GM13976 (cell line): ENCODE measurements around the gene SLC25A4.

ENCODE experiments used
- DNase-seq: peaks from one replicate; pipeline ENCODE4 v3.0.0; 2012; ENCODE audit warnings: low spot score
- in situ Hi-C: fragments of 300-500 bp; cut with MboI; formaldehyde crosslinking; loops from one replicate; pipeline ENCODE4 v1.12.0; 2022; ENCODE audit warnings: low sequenced_read_pairs, mixed read lengths, inconsistent platforms; ENCODE audit not compliant: unreplicated experiment
- TF ChIP-seq, protein P1 (sequence below): IDR thresholded peaks from 2 replicates; pipeline ENCODE4 v1.5.1; 2012; ENCODE audit warnings: borderline replicate concordance, mild to moderate bottlenecking; ENCODE audit not compliant: insufficient read depth; ENCODE audit errors: extremely low read depth, missing control alignments, control extremely low read depth

Gene SLC25A4

DNA sequence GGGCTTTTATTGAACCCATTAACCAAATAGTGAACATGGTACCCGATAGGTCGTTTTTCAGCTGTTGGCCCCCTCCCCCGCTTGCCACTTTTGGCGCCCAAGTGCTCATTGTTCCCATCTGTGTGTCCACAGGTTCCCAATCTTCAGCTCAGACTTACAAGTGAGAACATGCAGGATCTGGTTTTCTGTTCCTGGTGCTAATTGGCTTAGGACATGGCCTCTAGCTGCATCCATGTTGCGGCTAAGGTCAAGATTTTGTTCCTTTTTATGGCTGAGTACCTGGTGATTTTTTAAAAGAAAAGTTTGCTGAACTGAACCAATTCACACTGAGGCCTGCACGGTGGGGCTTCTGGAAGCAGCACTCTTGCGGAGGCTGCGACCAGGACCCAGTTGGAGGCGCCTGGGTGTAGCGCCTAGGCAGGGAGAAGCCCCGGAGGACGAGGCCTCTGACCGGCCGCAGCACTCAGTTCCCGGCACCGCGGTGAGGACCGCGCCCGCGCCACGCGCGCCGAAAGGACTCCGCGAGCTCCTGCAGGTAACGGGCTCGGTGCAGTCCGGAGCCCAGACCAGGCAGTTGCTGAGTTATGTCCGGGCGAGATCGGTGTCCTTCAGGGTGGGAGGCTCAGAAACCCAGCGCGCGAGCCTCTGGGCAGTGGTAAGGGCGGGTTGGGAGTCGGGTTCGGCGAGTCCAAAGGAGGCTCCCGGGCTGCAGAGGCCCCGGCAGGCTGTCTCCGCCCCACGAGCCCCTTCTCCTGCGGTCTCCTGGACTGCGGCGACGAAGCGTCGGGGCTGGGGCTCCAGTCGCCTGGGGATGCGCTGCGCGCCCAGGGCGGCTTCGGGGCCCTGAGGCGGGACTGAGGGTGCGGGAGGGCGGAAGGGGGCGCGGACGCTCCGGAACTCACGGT, 15.8 kb upstream of the SLC25A4 start:
- TF ChIP-seq, protein P1, sequence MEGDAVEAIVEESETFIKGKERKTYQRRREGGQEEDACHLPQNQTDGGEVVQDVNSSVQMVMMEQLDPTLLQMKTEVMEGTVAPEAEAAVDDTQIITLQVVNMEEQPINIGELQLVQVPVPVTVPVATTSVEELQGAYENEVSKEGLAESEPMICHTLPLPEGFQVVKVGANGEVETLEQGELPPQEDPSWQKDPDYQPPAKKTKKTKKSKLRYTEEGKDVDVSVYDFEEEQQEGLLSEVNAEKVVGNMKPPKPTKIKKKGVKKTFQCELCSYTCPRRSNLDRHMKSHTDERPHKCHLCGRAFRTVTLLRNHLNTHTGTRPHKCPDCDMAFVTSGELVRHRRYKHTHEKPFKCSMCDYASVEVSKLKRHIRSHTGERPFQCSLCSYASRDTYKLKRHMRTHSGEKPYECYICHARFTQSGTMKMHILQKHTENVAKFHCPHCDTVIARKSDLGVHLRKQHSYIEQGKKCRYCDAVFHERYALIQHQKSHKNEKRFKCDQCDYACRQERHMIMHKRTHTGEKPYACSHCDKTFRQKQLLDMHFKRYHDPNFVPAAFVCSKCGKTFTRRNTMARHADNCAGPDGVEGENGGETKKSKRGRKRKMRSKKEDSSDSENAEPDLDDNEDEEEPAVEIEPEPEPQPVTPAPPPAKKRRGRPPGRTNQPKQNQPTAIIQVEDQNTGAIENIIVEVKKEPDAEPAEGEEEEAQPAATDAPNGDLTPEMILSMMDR: no peak
- in situ Hi-C loops: no loop called here
- peak; percentile 50 for DNase-seq

DNA sequence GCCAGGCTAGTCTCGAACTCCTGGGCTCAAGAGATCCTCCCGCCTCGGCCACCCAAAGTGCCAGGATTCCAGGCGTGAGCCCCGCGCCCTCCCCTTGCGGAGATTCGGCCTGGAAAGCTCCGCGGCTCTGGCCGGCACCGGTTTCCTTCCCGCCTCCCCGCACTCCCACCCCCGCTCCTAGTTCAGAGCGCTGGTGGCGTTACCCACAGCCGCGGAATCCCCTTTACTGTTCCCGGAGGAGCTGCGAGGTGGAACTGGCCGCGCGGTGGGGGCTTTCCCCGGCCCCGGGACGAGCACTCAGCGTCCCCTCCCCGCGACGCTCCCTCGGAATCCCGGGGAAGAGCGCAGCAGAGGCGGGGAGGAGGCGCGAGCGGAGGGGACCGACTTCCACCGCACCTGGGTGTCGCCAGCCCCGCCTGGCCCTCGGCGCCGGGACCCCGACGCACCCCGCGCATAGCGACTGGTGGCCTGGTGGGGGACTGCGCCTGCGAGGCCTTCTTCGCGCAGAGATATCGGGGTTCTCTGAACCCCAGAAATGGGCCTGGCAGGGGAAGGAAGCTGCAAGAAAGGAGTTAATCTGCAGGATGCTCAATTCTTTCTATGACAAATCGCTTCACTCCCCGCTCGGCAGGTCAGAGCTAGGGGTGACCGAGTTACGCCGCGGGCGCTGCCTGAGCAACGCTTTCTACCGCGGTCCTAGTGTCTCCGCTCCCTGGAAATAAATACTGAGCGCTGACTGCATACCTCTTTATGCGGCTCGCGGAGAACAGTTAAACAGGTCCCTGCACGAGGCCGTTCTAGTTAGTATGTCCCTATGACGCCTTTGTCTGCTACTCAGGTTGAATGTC, 14.6 kb upstream of the SLC25A4 start:
- peak; percentile 68 for DNase-seq
- TF ChIP-seq, protein P1: no peak
- in situ Hi-C loops: no loop called here

DNA sequence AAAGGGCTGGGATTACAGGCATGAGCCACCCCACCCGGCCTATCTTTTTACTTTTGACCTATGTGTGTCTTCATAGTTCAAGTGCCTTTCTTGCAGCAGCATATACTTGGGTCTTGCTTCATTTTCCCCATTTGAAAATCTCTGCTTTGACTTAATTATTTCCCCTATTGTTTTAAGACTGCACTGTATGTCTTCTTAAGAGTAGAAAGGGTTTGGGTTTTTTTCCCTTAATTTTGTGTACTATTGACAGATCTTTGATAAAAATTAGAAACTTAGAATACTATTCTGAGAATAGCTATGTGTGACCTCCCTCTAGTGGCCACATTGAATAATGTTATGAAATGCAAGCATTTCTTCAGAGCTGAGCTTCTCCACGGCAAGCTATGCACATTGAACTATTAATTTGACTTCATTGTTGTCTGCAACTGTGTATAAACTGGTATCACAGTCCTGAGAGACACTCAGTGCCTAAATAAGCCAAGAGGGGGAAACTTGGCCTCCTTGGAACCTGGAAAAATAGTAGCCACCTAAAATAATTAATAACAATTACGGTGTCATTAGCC, 8.7 kb upstream of the SLC25A4 start:
- DNase-seq: peak; percentile 74
- in situ Hi-C loops: no loop called here
- TF ChIP-seq, protein P1: peak; percentile 47

DNA sequence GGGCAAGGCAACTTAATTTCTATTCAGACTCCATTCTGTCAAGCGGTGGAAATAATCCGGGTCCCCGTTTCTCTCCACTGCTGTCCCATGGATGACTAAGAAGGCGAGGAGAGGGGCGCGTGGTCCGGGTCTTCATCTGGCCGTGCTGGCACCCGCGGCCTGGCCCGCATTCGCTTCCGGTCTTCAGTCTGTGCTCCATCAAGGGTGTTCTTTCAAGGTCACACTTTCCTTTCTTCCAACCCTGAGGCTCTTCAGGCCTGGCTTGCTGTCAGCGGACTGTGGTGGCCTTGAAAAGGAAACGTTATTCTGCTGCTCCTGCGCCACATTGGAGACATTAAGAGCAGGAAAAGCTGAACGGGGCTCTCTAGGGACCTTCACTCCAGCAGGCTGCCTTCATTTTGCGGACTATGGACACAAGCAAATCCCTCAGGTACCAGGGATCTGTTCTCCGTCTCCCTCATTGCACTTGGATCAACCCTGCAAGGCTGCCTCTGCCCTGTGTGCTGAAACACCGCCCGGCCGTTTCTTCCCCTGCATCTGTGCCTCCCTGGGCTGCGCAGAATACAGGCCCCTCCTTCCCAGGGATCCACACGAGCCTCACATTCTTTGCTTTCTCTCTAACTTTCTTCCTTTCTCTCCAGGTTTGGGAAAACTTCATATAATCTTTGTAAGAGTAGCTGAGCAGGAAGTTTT, 5.7 kb upstream of the SLC25A4 start:
- in situ Hi-C loops: no loop called here
- TF ChIP-seq, protein P1: no peak

DNA sequence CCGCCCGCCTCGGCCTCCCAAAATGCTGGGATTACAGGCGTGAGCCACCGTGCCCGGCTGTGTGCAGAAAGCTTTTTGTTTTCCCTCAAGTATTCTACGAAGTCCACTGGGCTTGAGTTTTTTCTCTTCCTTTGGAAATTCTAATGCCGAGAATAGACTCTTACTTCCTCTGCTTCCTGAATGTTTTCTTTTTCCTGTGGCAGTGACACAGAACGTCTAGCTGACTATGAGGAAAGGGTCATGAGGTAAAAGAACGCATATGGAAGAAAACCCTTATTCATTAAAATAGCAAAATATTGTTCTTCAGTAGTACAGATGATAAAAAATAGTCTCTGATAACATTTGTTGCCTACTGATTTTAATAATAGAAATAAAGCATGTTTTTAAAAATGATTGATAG, 4.9 kb upstream of the SLC25A4 start:
- DNase-seq: no peak
- TF ChIP-seq, protein P1: no peak
- in situ Hi-C loops: no loop called here

More for the DNA sequence above, 5.7 kb upstream of the SLC25A4 start:
- no peak for DNase-seq

DNA sequence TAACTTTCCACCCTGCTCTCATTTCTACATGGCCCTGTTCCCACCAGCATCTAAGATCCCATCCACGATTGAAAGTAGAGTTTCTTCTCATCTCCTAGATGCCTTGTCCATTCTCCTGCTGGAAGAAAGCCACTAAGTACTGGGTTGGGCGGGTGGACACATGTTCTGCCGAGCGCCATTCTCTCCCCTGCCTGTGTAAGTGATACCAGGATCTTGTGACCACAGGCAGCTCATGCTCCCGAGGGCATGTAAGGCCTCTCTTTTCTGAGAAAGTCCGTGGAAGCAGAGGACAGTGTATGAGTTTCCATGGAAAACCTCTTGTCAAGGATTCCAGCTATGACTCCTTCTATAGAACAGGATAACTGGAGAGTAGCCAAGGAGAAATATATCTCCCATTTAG, 3.3 kb upstream of the SLC25A4 start:
- TF ChIP-seq, protein P1: no peak
- DNase-seq: no peak
- in situ Hi-C loops: no loop called here
